H1 (cell line): Measurements from ENCODE around the gene DENND1A. TPM values are rescaled to one million over a fixed set of nuclear protein-coding genes. Genes with fewer than 3 reads are reported as not detected.

Experiments
- CTCF ChIA-PET: fragments of 300-600 bp; sonication (Branson Sonifier 250); formaldehyde crosslinking; loops from one replicate; lab custom pipeline; 2021; ENCODE audit not compliant: partially characterized antibody; lab: Charles Lee
- POLR2A ChIA-PET: fragments of 300-600 bp; sonication (Branson Sonifier 250); formaldehyde crosslinking; loops from one replicate; lab custom pipeline; 2021; ENCODE audit warnings: inconsistent platforms; ENCODE audit not compliant: partially characterized antibody; lab: Charles Lee
- DNase-seq, 2 experiments: peaks; one replicate each; pipeline versions ENCODE4 v3.0.0 to v3.0.0-alpha.2; 2010 to 2022; ENCODE audit warnings: low spot score in 2 of 2, low read depth in 1 of 2, mixed read lengths in 1 of 2
- FAIRE-seq: peaks from 2 replicates; lab custom pipeline; 2011; peaks lifted over from hg19 to GRCh38; lab: Jason Lieb, UNC
- H2AFZ ChIP-seq: 2 replicates; pipeline ENCODE4 v1.8.1; 2012; ENCODE audit warnings: low read length, inconsistent platforms
- H2AK5ac ChIP-seq: 2 replicates; pipeline ENCODE4 v1.6.1; 2013; ENCODE audit warnings: low read depth, low read length
- H2BK120ac ChIP-seq: replicated peaks from 2 replicates; pipeline ENCODE3; 2013; ENCODE audit warnings: low read depth, low read length, inconsistent platforms
- H2BK12ac ChIP-seq: 2 replicates; pipeline ENCODE4 v1.6.1; 2013; ENCODE audit warnings: low read depth, low read length
- H2BK15ac ChIP-seq: 2 replicates; pipeline ENCODE4 v1.6.1; 2013; ENCODE audit warnings: low read length
- H2BK20ac ChIP-seq: 2 replicates; pipeline ENCODE4 v1.6.1; 2013; ENCODE audit warnings: low read length
- H2BK5ac ChIP-seq: 2 replicates; pipeline ENCODE4 v1.6.1; 2013; ENCODE audit warnings: low read depth, low read length
- H3K14ac ChIP-seq: 2 replicates; pipeline ENCODE4 v1.6.1; 2013; ENCODE audit warnings: inconsistent platforms; ENCODE audit not compliant: insufficient read length
- H3K18ac ChIP-seq: 2 replicates; pipeline ENCODE4 v1.6.1; 2013; ENCODE audit warnings: low read length; ENCODE audit errors: extremely low read depth
- H3K23ac ChIP-seq: 2 replicates; pipeline ENCODE4 v1.6.1; 2013; ENCODE audit warnings: inconsistent platforms; ENCODE audit not compliant: insufficient read length
- H3K23me2 ChIP-seq: 2 replicates; pipeline ENCODE4 v1.6.1; 2013; ENCODE audit warnings: low read depth, low read length
- H3K27ac ChIP-seq: 2 replicates; pipeline ENCODE4 v1.6.1; 2011; ENCODE audit warnings: low read depth, low read length, inconsistent platforms
- H3K27me3 ChIP-seq, 4 experiments: replicated peaks in 1 of 4; 1 replicate in 1 of 4; 2 replicates in 3 of 4; pipeline versions ENCODE4 v1.6.1 to v1.8.1; 2011 to 2013; ENCODE audit warnings: low read length in 3 of 4, mild to moderate bottlenecking in 3 of 4, inconsistent platforms in 2 of 4, mixed read lengths in 2 of 4, moderate library complexity in 1 of 4; ENCODE audit not compliant: control insufficient read depth in 3 of 4, insufficient read depth in 3 of 4; ENCODE audit errors: extremely low read depth in 1 of 4
- H3K36me3 ChIP-seq, 4 experiments: 2 replicates each; pipeline versions ENCODE4 v1.6.1 to v1.8.1; 2011 to 2013; ENCODE audit warnings: mild to moderate bottlenecking in 4 of 4, low read length in 3 of 4, moderate library complexity in 2 of 4, control low read depth in 1 of 4, inconsistent platforms in 1 of 4; ENCODE audit not compliant: insufficient read depth in 4 of 4, control insufficient read depth in 2 of 4
- H3K4ac ChIP-seq: replicated peaks from 2 replicates; pipeline ENCODE3; 2013; ENCODE audit warnings: low read length, low read depth, mixed read lengths, inconsistent platforms; ENCODE audit not compliant: insufficient read length
- H3K4me1 ChIP-seq, 4 experiments: replicated peaks in 1 of 4; 1 replicate in 1 of 4; 2 replicates in 3 of 4; pipeline versions ENCODE4 v1.6.1 to v1.8.1; 2011 to 2013; ENCODE audit warnings: low read length in 3 of 4, inconsistent platforms in 2 of 4, mixed read lengths in 1 of 4; ENCODE audit not compliant: insufficient read depth in 4 of 4, control insufficient read depth in 3 of 4
- H3K4me2 ChIP-seq, 2 experiments: 2 replicates each; pipeline versions ENCODE4 v1.6.1 to v1.8.1; 2011 to 2013; ENCODE audit warnings: low read depth in 2 of 2, low read length in 2 of 2, control low read depth in 1 of 2, inconsistent platforms in 1 of 2, mild to moderate bottlenecking in 1 of 2; ENCODE audit not compliant: insufficient read depth in 1 of 2
- H3K4me3 ChIP-seq, 4 experiments: fragments of 200-600, 300-600 bp in 1 of 4; sonication (generic), shearing (Covaris generic), sonication (Bioruptor Twin) in 1 of 4; 2 replicates each; pipeline versions ENCODE4 v1.5.1 to v1.8.1; 2011 to 2016; ENCODE audit warnings: low read length in 4 of 4, low read depth in 3 of 4, control low read depth in 2 of 4, inconsistent platforms in 2 of 4, mild to moderate bottlenecking in 2 of 4, mixed read lengths in 1 of 4, moderate library complexity in 1 of 4; ENCODE audit not compliant: insufficient read depth in 2 of 4; ENCODE audit errors: extremely low read depth in 1 of 4
- H3K56ac ChIP-seq: replicated peaks from 2 replicates; pipeline ENCODE3; 2013; ENCODE audit warnings: low read depth, mild to moderate bottlenecking, mixed read lengths, low read length, inconsistent platforms; ENCODE audit not compliant: insufficient read length
- H3K79me1 ChIP-seq: 2 replicates; pipeline ENCODE4 v1.6.1; 2013; ENCODE audit warnings: low read depth, low read length, control low read depth
- H3K79me2 ChIP-seq, 2 experiments: 2 replicates each; pipeline versions ENCODE4 v1.6.1 to v1.8.1; 2012 to 2013; ENCODE audit warnings: low read length in 2 of 2, mild to moderate bottlenecking in 2 of 2, inconsistent platforms in 1 of 2; ENCODE audit not compliant: insufficient read depth in 2 of 2, control insufficient read depth in 1 of 2
- H3K9ac ChIP-seq, 4 experiments: replicated peaks in 1 of 4; 1 replicate in 1 of 4; 2 replicates in 3 of 4; pipeline versions ENCODE4 v1.6.1 to v1.8.1; 2011 to 2013; ENCODE audit warnings: low read depth in 3 of 4, low read length in 3 of 4, control low read depth in 2 of 4, mild to moderate bottlenecking in 2 of 4, moderate library complexity in 2 of 4, inconsistent platforms in 1 of 4; ENCODE audit errors: extremely low read depth in 1 of 4
- H3K9me3 ChIP-seq, 2 experiments: 2 replicates each; pipeline versions ENCODE4 v1.6.1 to v1.8.1; 2012 to 2013; ENCODE audit warnings: mild to moderate bottlenecking in 2 of 2, moderate library complexity in 2 of 2, control low read depth in 1 of 2, inconsistent platforms in 1 of 2, low read depth in 1 of 2, low read length in 1 of 2, mixed read lengths in 1 of 2; ENCODE audit not compliant: insufficient read depth in 2 of 2
- H4K20me1 ChIP-seq, 2 experiments: replicated peaks in 1 of 2; 2 replicates each; pipeline versions ENCODE3 to v1.8.1; 2011 to 2013; ENCODE audit warnings: inconsistent platforms in 2 of 2, low read length in 2 of 2, mild to moderate bottlenecking in 1 of 2; ENCODE audit not compliant: insufficient read depth in 2 of 2, control insufficient read depth in 1 of 2
- H4K5ac ChIP-seq: 2 replicates; pipeline ENCODE4 v1.6.1; 2013; ENCODE audit warnings: low read length, low read depth, mixed read lengths, inconsistent platforms; ENCODE audit not compliant: insufficient read length
- H4K8ac ChIP-seq: 2 replicates; pipeline ENCODE4 v1.8.0; 2013; ENCODE audit warnings: mild to moderate bottlenecking, moderate library complexity, low read length, inconsistent platforms; ENCODE audit not compliant: insufficient read depth; ENCODE audit errors: extremely low read depth
- H4K91ac ChIP-seq: replicated peaks from 2 replicates; pipeline ENCODE3; 2013; ENCODE audit warnings: low read length, mixed read lengths, inconsistent platforms; ENCODE audit not compliant: insufficient read length
- POU5F1 ChIP-seq: IDR thresholded peaks from 2 replicates; pipeline ENCODE4 v1.6.1; 2011; ENCODE audit warnings: low read depth, mild to moderate bottlenecking, low read length, moderate library complexity
- TEAD4 ChIP-seq: IDR thresholded peaks from 2 replicates; pipeline ENCODE4 v1.6.1; 2012; ENCODE audit warnings: low read depth, low read length, inconsistent platforms, mixed read lengths
- WGBS, 2 experiments: shearing (Covaris generic) in 1 of 2; methylation state at CpG; one replicate each; pipeline versions ENCODE4 v1.1.6 to v1.1.7; 2013 to 2015; ENCODE audit warnings: low lambda C conversion rate in 2 of 2, mixed read lengths in 2 of 2, inconsistent platforms in 1 of 2, low coverage in 1 of 2, missing lambda C conversion rate in 1 of 2; ENCODE audit not compliant: insufficient replicate concordance in 2 of 2, insufficient coverage in 1 of 2, insufficient read length in 1 of 2; ENCODE audit errors: extremely low coverage in 1 of 2, missing lambda C conversion rate in 1 of 2; 5-methylcytosine and 5-hydroxymethylcytosine counted together
- polyA plus RNA-seq, 7 experiments: library from polyadenylated mRNA; depleted of rRNA in 3 of 7; stranded (reverse) in 5 of 7; unstranded in 2 of 7; fragments of >200 nt in 5 of 7; fragments of 200-250 nt in 2 of 7; gene quantifications; 1 replicate in 5 of 7; 2 replicates in 1 of 7; 4 replicates in 1 of 7; pipeline versions ENCODE4 v1.2.1 to v1.2.3, GENCODE V29; 2011 to 2013; ENCODE audit warnings: missing spikeins in 2 of 7, mixed read lengths in 2 of 7
- total RNA-seq: library from RNA; stranded (reverse); fragmentation: NEBNext Ultra II Directional; extraction: Animal tissue kit (Norgen Biotek cat#: 25700); gene quantifications from 2 replicates; pipeline ENCODE4 v1.2.1, GENCODE V29; 2021

The DENND1A gene
- total and polyA plus RNA-seq, 2 of the 8 experiments (the other 6 are each of a cell fraction or from before 2014, with no cell fraction given) = 24.1 to 26.4 TPM

DNA sequence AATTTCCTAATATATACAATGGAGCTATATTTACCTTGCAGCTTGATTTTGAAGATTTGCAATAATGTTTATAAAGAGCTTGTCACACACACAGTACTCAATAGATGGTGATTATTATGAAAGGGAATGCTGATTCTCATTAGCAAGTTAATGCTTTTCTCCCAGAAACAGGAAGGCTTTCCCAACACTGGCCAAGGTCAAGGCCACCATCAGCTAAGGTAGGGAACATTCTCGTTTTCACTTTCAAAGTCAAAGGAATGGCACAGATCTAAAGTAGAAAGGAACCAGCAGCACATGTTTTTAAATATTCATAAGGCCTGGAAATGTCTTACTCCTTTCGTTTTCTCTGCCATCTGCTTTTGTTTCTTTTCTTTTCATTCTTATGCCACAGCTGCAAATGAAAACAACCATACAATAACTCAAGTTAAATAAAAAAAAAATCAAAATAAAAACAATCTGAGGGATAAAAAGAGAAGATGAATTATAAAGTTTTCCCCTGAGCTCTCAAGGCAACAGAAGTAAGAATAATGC lies 307.1 kb downstream of the DENND1A start:
- ChIA-PET CTCF (interaction anchor here (1.0 to 1.4 kb wide), 3 partner anchors 16 to 416 kb away, joined by 3 to 4 read pairs (median 3); no protein-coding TSS in a partner anchor), POLR2A (no interaction called here)
- H3K36me3 ChIP-seq = no peaks in the 10 kb centered on the region
- H3K4ac ChIP-seq = no peak overlapping the region
- DNase-seq (no peak), FAIRE-seq (no peak)
- no peaks in the 10 kb centered on the region for H3K23me2 ChIP-seq
- H4K8ac ChIP-seq = no peak overlapping the region
- no peak for TF ChIP-seq POU5F1
- TF ChIP-seq TEAD4 = no peak
- no peaks in the 10 kb centered on the region for H3K79me2 ChIP-seq
- no peak overlapping the region for H3K14ac ChIP-seq
- H2BK5ac ChIP-seq = no peak overlapping the region
- H3K4me1 ChIP-seq = peaks cover 0 to 6% (median 5%) of the 10 kb centered on the region in 4 experiments; a peak in 3 of 7 replicates
- H3K4me2 ChIP-seq = no peak overlapping the region
- H2BK120ac ChIP-seq = no peak overlapping the region
- H3K4me3 ChIP-seq = no peak overlapping the region
- no peaks in the 10 kb centered on the region; a peak in 2 of 7 replicates for H3K27me3 ChIP-seq
- H2AFZ ChIP-seq = no peak overlapping the region
- WGBS, 2 experiments = 33% methylated on average over 2 of the region's 2 CpGs; no CpG with 5 or more reads in 1 of the 2 experiments
- H3K9ac ChIP-seq = no peak overlapping the region
- H2BK15ac ChIP-seq = no peak overlapping the region
- no peak overlapping the region for H4K91ac ChIP-seq
- peaks cover 0 to 4% of the 10 kb centered on the region in 2 experiments for H4K20me1 ChIP-seq
- H3K56ac ChIP-seq = no peak overlapping the region
- no peak overlapping the region for H2BK20ac ChIP-seq
- no peak overlapping the region for H3K18ac ChIP-seq
- H4K5ac ChIP-seq = no peak overlapping the region
- no peaks in the 10 kb centered on the region for H3K9me3 ChIP-seq
- no peak overlapping the region for H3K27ac ChIP-seq
- H3K79me1 ChIP-seq = no peaks in the 10 kb centered on the region
- no peak overlapping the region for H2AK5ac ChIP-seq
- no peak overlapping the region for H2BK12ac ChIP-seq
- H3K23ac ChIP-seq = no peak overlapping the region
